Lung (tissue), 5 donors: Measurements from ENCODE around the gene SCN11A. TPM values are rescaled to one million over a fixed set of nuclear protein-coding genes. Genes with fewer than 3 reads are reported as not detected.

ENCODE experiments used
- polyA plus RNA-seq, 2 donors: library from polyadenylated mRNA; stranded (reverse); fragments of 200-250 nt; gene quantifications; one replicate each; pipeline ENCODE4 v1.2.1, GENCODE V29; 2013
- small RNA-seq: library from RNA; depleted of rRNA; stranded (forward); fragments of <200 nt; gene quantifications from one replicate; pipeline ENCODE3, GENCODE V24; 2014; ENCODE audit warnings: low replicate concordance
- total RNA-seq, 2 donors: library from RNA; depleted of rRNA in 1 of 2; stranded (reverse); fragments of >200 nt in 1 of 2; gene quantifications; one replicate each; pipeline ENCODE4 v1.2.1, GENCODE V29; 2014 to 2021
- donor health status: Bipolar disorder and iron deficiency.
- donor health status: healthy.
- donor health status: DM: yes; HTN: yes; CAD: no.

Gene SCN11A
- total and polyA plus RNA-seq, 4 donors: 0.04 to 0.60 (median 0.09) TPM

Small RNA genes within 50 kb of the gene (small RNA-seq; reads per million reads assigned to genes)
- not detected for gene RNU6-1227P

Other genes with a start within 250 kb of the SCN11A start
- gene SCN10A, start 235.7 kb downstream of the SCN11A start, total RNA-seq: not detected
- not detected for gene SCN10A, start 235.7 kb downstream of the SCN11A start, polyA plus RNA-seq
- 10 to 100 TPM; 24.1 to 58.8 TPM for gene WDR48, start 72 bp upstream of the SCN11A start, total RNA-seq
- gene WDR48, start 72 bp upstream of the SCN11A start, polyA plus RNA-seq: 10 to 100 TPM in 1 of 2 donors, 1 to 10 TPM in 1; 8.8 to 13.5 TPM
- 10 to 100 TPM; 54.8 to 71.1 TPM for gene GORASP1, start 55.7 kb upstream of the SCN11A start, total RNA-seq
- gene GORASP1, start 55.7 kb upstream of the SCN11A start, polyA plus RNA-seq: 10 to 100 TPM; 28.7 to 42.3 TPM
- gene TTC21A, start 55.7 kb upstream of the SCN11A start, total RNA-seq: 10 to 100 TPM; 14.2 to 30.4 TPM
- 1 to 10 TPM; 6.1 to 9.2 TPM for gene TTC21A, start 55.7 kb upstream of the SCN11A start, polyA plus RNA-seq
- 10 to 100 TPM; 32.8 to 37.9 TPM for gene CSRNP1, start 101.6 kb upstream of the SCN11A start, total RNA-seq
- 10 to 100 TPM; 25.2 to 97.8 TPM for gene CSRNP1, start 101.6 kb upstream of the SCN11A start, polyA plus RNA-seq
- under 1 TPM; 0.37 to 0.67 TPM for gene XIRP1, start 140.7 kb upstream of the SCN11A start, total RNA-seq
- gene XIRP1, start 140.7 kb upstream of the SCN11A start, polyA plus RNA-seq: under 1 TPM; 0.08 to 0.81 TPM
- gene CX3CR1, start 228.1 kb upstream of the SCN11A start, total RNA-seq: 1 to 10 TPM; 4.7 to 5.0 TPM
- 1 to 10 TPM in 1 of 2 donors, under 1 TPM in 1; 0.20 to 2.6 TPM for gene CX3CR1, start 228.1 kb upstream of the SCN11A start, polyA plus RNA-seq